H1 (cell line): ENCODE measurements around the gene C13orf42. TPM values are rescaled to one million over a fixed set of nuclear protein-coding genes. Genes with fewer than 3 reads are reported as not detected.

Experiments used
- RXRA ChIP-seq: IDR thresholded peaks from 2 replicates; pipeline ENCODE4 v1.6.1; 2011; ENCODE audit warnings: low read depth, mild to moderate bottlenecking, low read length, moderate library complexity; ENCODE audit not compliant: insufficient read depth
- YY1 ChIP-seq: IDR thresholded peaks from 2 replicates; pipeline ENCODE4 v1.6.1; 2011; ENCODE audit warnings: low read depth, mild to moderate bottlenecking, low read length
- polyA plus RNA-seq, 7 experiments: library from polyadenylated mRNA; depleted of rRNA in 3 of 7; stranded (reverse) in 5 of 7; unstranded in 2 of 7; fragments of >200 nt in 5 of 7; fragments of 200-250 nt in 2 of 7; gene quantifications; 1 replicate in 5 of 7; 2 replicates in 1 of 7; 4 replicates in 1 of 7; pipeline versions ENCODE4 v1.2.1 to v1.2.3, GENCODE V29; 2011 to 2013; ENCODE audit warnings: missing spikeins in 2 of 7, mixed read lengths in 2 of 7
- total RNA-seq: library from RNA; stranded (reverse); fragmentation: NEBNext Ultra II Directional; extraction: Animal tissue kit (Norgen Biotek cat#: 25700); gene quantifications from 2 replicates; pipeline ENCODE4 v1.2.1, GENCODE V29; 2021

The C13orf42 gene
- total and polyA plus RNA-seq, 2 of the 8 experiments (the other 6 are each of a cell fraction or from before 2014, with no cell fraction given), result 9.9 to 10.1 TPM

DNA sequence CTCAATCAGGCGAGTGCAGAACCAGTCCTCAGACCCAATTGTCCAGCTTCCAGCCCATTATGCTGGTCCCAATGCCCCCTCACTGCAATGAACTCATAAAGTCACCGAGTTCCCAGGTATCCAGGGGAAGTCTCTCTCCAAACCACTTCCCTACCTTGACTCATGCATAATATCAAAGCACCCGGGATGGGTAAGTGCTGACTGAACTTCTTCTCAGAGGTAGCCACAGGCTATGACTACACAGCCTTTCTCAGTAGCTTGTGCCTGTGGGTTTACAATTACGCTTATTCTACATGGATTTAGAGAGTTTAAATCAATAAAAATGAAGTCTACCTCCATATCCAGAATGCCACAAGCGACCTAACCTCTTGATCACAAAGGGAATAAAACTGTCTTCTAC lies 1.7 kb upstream of the C13orf42 start (continued):
- TF ChIP-seq YY1 (no peak), RXRA (no peak)
